ENCODE results near the gene GMCL1. TPM values are rescaled to one million over a fixed set of nuclear protein-coding genes. Genes with fewer than 3 reads are reported as not detected.

Gene GMCL1
- total RNA-seq = 10 to 100 TPM; 22.8 to 44.9 TPM

GRCh38 chr2:69829256-69830044, at the start of gene GMCL1:
Gene GMCL1 (plus strand): TSS chr2:69829660. CDS start chr2:69829893, 233 bp downstream.
- peak; percentile 94 to 96 for ATAC-seq
- H3K27ac Mint-ChIP-seq = peak within 1 kb of the TSS; percentile 95 to 98
- H3K36me3 Mint-ChIP-seq = peaks cover 11 to 17% of the 10 kb centered on the region in 2 donors
- peak; percentile 99 for DNase-seq (ENCODE audit: low spot score in 2 of 2)
- H3K9me3 Mint-ChIP-seq = no peaks in the 10 kb centered on the region

- H3K36me3 Mint-ChIP-seq = peaks cover 0 to 14% of the 10 kb centered on the region in 2 donors
- no peak for ATAC-seq
- no peak for DNase-seq (ENCODE audit: low spot score in 2 of 2)
- H3K9me3 Mint-ChIP-seq = peaks cover 3 to 14% of the 10 kb centered on the region in 2 donors
- no peak overlapping the region for H3K27ac Mint-ChIP-seq
Observed at GRCh38 chr2:69780921-69781320, 48.5 kb upstream of the GMCL1 start.

- no peak overlapping the region for H3K27ac Mint-ChIP-seq
- ATAC-seq = no peak
- peaks cover 0 to 7% of the 10 kb centered on the region in 2 donors for H3K36me3 Mint-ChIP-seq
- DNase-seq (ENCODE audit: low spot score in 2 of 2) = no peak
- H3K9me3 Mint-ChIP-seq = peaks cover 0 to 10% of the 10 kb centered on the region in 2 donors
Observed at GRCh38 chr2:69781321-69782248, 47.9 kb upstream of the GMCL1 start.

GRCh38 chr2:69784228-69784627, 45.2 kb upstream of the GMCL1 start:
- no peaks in the 10 kb centered on the region for H3K9me3 Mint-ChIP-seq
- no peaks in the 10 kb centered on the region for H3K36me3 Mint-ChIP-seq
- no peak for DNase-seq (ENCODE audit: low spot score in 2 of 2)
- no peak overlapping the region for H3K27ac Mint-ChIP-seq
- ATAC-seq = no peak

GRCh38 chr2:69785358-69785757, 44.1 kb upstream of the GMCL1 start:
- no peaks in the 10 kb centered on the region for H3K36me3 Mint-ChIP-seq
- ATAC-seq (no peak), DNase-seq (ENCODE audit: low spot score in 2 of 2) (no peak)
- H3K27ac Mint-ChIP-seq = no peak overlapping the region
- no peaks in the 10 kb centered on the region for H3K9me3 Mint-ChIP-seq

GRCh38 chr2:69786052-69786560, 43.4 kb upstream of the GMCL1 start:
- no peak for DNase-seq (ENCODE audit: low spot score in 2 of 2)
- Mint-ChIP-seq H3K9me3 (no peaks in the 10 kb centered on the region), H3K36me3 (no peaks in the 10 kb centered on the region), H3K27ac (peak overlapping the region in 1 of 2 donors; percentile 27)
- no peak for ATAC-seq

- Mint-ChIP-seq H3K36me3 (no peaks in the 10 kb centered on the region), H3K27ac (no peak overlapping the region), H3K9me3 (no peaks in the 10 kb centered on the region)
- DNase-seq (ENCODE audit: low spot score in 2 of 2) (no peak), ATAC-seq (no peak)
Observed at GRCh38 chr2:69789175-69789721, 40.2 kb upstream of the GMCL1 start.

GRCh38 chr2:69789772-69790600, 39.5 kb upstream of the GMCL1 start:
- H3K9me3 Mint-ChIP-seq = no peaks in the 10 kb centered on the region
- ATAC-seq (no peak), DNase-seq (ENCODE audit: low spot score in 2 of 2) (no peak)
- no peaks in the 10 kb centered on the region for H3K36me3 Mint-ChIP-seq
- H3K27ac Mint-ChIP-seq = peak overlapping the region in 1 of 2 donors; percentile 22

- no peak for ATAC-seq
- H3K27ac Mint-ChIP-seq = peak overlapping the region in 1 of 2 donors; percentile 22
- no peak for DNase-seq (ENCODE audit: low spot score in 2 of 2)
- H3K9me3 Mint-ChIP-seq = no peaks in the 10 kb centered on the region
- no peaks in the 10 kb centered on the region for H3K36me3 Mint-ChIP-seq
Observed at GRCh38 chr2:69790601-69790959, 38.9 kb upstream of the GMCL1 start.

GRCh38 chr2:69791045-69791444, 38.4 kb upstream of the GMCL1 start:
- Mint-ChIP-seq H3K27ac (no peak overlapping the region), H3K36me3 (no peaks in the 10 kb centered on the region), H3K9me3 (no peaks in the 10 kb centered on the region)
- ATAC-seq (no peak), DNase-seq (ENCODE audit: low spot score in 2 of 2) (no peak)

- no peak for ATAC-seq
- Mint-ChIP-seq H3K27ac (no peak overlapping the region), H3K9me3 (no peaks in the 10 kb centered on the region), H3K36me3 (no peaks in the 10 kb centered on the region)
- DNase-seq (ENCODE audit: low spot score in 2 of 2) = no peak
Observed at GRCh38 chr2:69796174-69796573, 33.3 kb upstream of the GMCL1 start.

- Mint-ChIP-seq H3K36me3 (no peaks in the 10 kb centered on the region), H3K9me3 (no peaks in the 10 kb centered on the region), H3K27ac (no peak overlapping the region)
- no peak for ATAC-seq
- no peak for DNase-seq (ENCODE audit: low spot score in 2 of 2)
Observed at GRCh38 chr2:69797235-69797634, 32.2 kb upstream of the GMCL1 start.

GRCh38 chr2:69797836-69798289, 31.6 kb upstream of the GMCL1 start:
- no peak overlapping the region for H3K27ac Mint-ChIP-seq
- no peaks in the 10 kb centered on the region for H3K9me3 Mint-ChIP-seq
- DNase-seq (ENCODE audit: low spot score in 2 of 2) (no peak), ATAC-seq (no peak)
- H3K36me3 Mint-ChIP-seq = no peaks in the 10 kb centered on the region

- no peaks in the 10 kb centered on the region for H3K9me3 Mint-ChIP-seq
- H3K36me3 Mint-ChIP-seq = peaks cover 0 to 4% of the 10 kb centered on the region in 2 donors
- H3K27ac Mint-ChIP-seq = no peak overlapping the region
- ATAC-seq = peak in 1 of 2 donors; percentile 40
- no peak for DNase-seq (ENCODE audit: low spot score in 2 of 2)
Observed at GRCh38 chr2:69798290-69798908, 31.1 kb upstream of the GMCL1 start.

- Mint-ChIP-seq H3K36me3 (peaks cover 0 to 7% of the 10 kb centered on the region in 2 donors), H3K9me3 (no peaks in the 10 kb centered on the region), H3K27ac (no peak overlapping the region)
- ATAC-seq (peak in 1 of 2 donors; percentile 7), DNase-seq (ENCODE audit: low spot score in 2 of 2) (no peak)
Observed at GRCh38 chr2:69798909-69799526, 30.4 kb upstream of the GMCL1 start.
